Measurements from ENCODE around the gene AUP1. TPM values are rescaled to one million over a fixed set of nuclear protein-coding genes. Genes with fewer than 3 reads are reported as not detected.
A peak's percentile ranks its signal among the peaks of the same experiment; 100 is the strongest.

AUP1 gene
- total and polyA plus RNA-seq, 9 of the 15 experiments (the other 6 are each of a cell fraction or from before 2014, with no cell fraction given): 70.7 to 245 (median 165) TPM

DNA sequence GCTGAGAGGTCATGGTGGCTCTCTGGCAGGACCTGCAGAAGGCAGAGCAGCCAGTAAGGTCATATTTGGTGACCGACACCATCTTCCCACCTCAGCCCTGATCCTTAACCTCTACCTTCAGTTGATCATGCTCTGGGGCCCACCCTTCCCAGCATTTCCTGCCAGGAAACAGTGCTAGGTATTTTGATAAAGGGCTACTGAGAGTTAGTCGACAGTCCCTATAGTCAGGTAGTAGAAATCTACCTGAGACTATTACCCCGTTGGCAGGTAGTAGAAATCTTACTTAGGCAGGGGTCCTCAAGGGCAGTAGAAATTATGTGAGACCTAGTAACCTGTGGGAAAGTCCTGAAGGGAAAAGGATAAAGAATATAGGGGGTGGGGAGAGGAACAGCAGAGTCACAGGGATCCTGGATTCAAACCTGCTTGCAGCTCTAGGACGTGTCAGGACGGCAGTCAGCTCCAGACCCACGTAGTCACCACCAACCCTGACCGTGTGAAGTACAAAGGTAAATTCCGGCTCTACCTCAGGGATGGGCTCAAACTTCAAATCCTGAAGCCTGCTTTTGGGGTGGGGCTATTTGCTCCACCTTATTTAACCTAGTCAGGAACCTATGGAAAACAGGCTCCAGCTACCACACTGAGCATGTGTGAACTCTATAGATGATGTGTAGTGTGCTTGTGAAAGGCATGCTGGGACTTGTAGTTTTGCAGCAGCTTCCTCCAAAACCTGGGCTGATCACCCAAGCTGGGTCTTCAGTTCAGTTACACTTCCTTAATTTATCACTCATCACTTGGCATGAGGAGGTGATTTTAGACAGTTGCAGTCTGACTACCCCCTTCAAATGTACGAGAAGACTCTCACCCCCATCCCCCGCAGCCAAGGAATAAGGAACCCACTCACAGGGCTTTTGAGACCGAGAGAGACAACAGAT lies 3.5 kb downstream of the AUP1 start, which contains the start of gene DQX1 (continued):
- TF ChIP-seq SREBF1 (IDR thresholded peaks at IDR 0.05; ENCODE audit: borderline replicate concordance, low read depth, low read length) (no peak), SMAD1 (IDR thresholded peaks at IDR 0.05; ENCODE audit: low read depth, low read length, partially characterized antibody) (no peak), ZNF79 (CRISPR knock-in tag; IDR thresholded peaks at IDR 0.05; ENCODE audit: low read depth) (no peak), TRIM25 (IDR thresholded peaks at IDR 0.05; ENCODE audit: borderline replicate concordance) (no peak), EGR1 (conservative IDR thresholded peaks at IDR 0.05) (0 out of 2 replicates have a peak, but pooled peaks have one; percentile 9)

GRCh38 chr2:74524955-74525716 lies 4.4 kb downstream of the AUP1 start:
- Histone ChIP-seq H3K4me2 (ENCODE audit: insufficient read depth, low read length) (no peak overlapping the region), H3K79me2 (ENCODE audit: control insufficient read depth, insufficient read depth, low read length) (peaks cover 33% of the 10 kb centered on the region), H3K36me3 (ENCODE audit: control insufficient read depth, insufficient read depth, low read length) (peaks cover 35% of the 10 kb centered on the region), H3K9me3 (replicated peaks; ENCODE audit: control insufficient read depth, insufficient read depth, low read depth, low read length) (no peaks in the 10 kb centered on the region), H3K9ac (ENCODE audit: insufficient read depth in 1 of 2, low read depth in 2 of 2, low read length in 2 of 2) (no peak overlapping the region), H3K4me3 (no peak overlapping the region), H2AFZ (ENCODE audit: low read depth, low read length) (no peak overlapping the region), H3K27me3 (ENCODE audit: control insufficient read depth in 2 of 2, insufficient read depth in 2 of 2, low read length in 2 of 2) (no peaks in the 10 kb centered on the region), H3K4me1 (replicated peaks in 1 of 2; ENCODE audit: control insufficient read depth in 2 of 2, insufficient read depth in 2 of 2, low read length in 2 of 2) (peaks cover 9 to 16% of the 10 kb centered on the region in 2 experiments), H3K27ac (ENCODE audit: extremely low read depth, low read depth, low read length) (no peak overlapping the region), H3K9me1 (ENCODE audit: control insufficient read depth, insufficient read depth, low read length) (no peaks in the 10 kb centered on the region), H4K20me1 (replicated peaks; ENCODE audit: control insufficient read depth, insufficient read depth, low read length) (peaks cover 5% of the 10 kb centered on the region; the same call in 1 of the 2 replicates)
- BruUV-seq (replicated peaks): no TSS peak
- ChIA-PET CTCF (ENCODE audit: low intra/inter-chr PET ratio) (no interaction called here), POLR2A (no interaction called here)
- 84% methylated on average over 10 of the region's 10 CpGs for WGBS (ENCODE audit: insufficient coverage, low coverage, missing lambda C conversion rate)
- no peak for FAIRE-seq
- TF ChIP-seq ATF1 (CRISPR knock-in tag; IDR thresholded peaks at IDR 0.05) (no peak), ATF1 (tag; IDR thresholded peaks at IDR 0.05) (no peak), RBFOX2 (IDR thresholded peaks at IDR 0.05; ENCODE audit: low read depth, low read length) (peak; percentile 56), ZNF764 (CRISPR knock-in tag; IDR thresholded peaks at IDR 0.05; ENCODE audit: low read depth) (no peak), PRMT5 (CRISPR knock-in tag; IDR thresholded peaks at IDR 0.05) (no peak), POLR2G (IDR thresholded peaks at IDR 0.05; ENCODE audit: low read depth, low read length) (peak; percentile 52; the same call in 1 of the 2 replicates), ZNF830 (CRISPR knock-in tag; IDR thresholded peaks at IDR 0.05) (no peak), HNRNPH1 (optimal IDR thresholded peaks at IDR 0.05; ENCODE audit: low read depth, low read length) (no peak)
- TF ChIP-seq, protein P1, sequence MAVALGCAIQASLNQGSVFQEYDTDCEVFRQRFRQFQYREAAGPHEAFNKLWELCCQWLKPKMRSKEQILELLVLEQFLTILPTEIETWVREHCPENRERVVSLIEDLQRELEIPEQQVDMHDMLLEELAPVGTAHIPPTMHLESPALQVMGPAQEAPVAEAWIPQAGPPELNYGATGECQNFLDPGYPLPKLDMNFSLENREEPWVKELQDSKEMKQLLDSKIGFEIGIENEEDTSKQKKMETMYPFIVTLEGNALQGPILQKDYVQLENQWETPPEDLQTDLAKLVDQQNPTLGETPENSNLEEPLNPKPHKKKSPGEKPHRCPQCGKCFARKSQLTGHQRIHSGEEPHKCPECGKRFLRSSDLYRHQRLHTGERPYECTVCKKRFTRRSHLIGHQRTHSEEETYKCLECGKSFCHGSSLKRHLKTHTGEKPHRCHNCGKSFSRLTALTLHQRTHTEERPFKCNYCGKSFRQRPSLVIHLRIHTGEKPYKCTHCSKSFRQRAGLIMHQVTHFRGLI (CRISPR knock-in tag; IDR thresholded peaks at IDR 0.05): no peak
- in situ Hi-C loops (cut with MboI) (no loop called here), intact Hi-C loops (cut with micrococcal nuclease) (no loop called here)
- no peak for DNase-seq (ENCODE audit: extremely low read depth in 1 of 4, low spot score in 3 of 4)
- no peak for ATAC-seq

Measured in K562 (cell line).